Loucy (cell line): Measurements from ENCODE around the gene BANF1.

Source experiments
- H2AFZ ChIP-seq: fragments of 200-600 bp; sonication (generic); 2 replicates; pipeline ENCODE4 v1.6.0; 2016; ENCODE audit warnings: antibody characterized with exemption, mild to moderate bottlenecking, low read length, moderate library complexity
- H3F3A ChIP-seq: fragments of 200-600 bp; 2 replicates; pipeline ENCODE4 v1.6.0; 2016; ENCODE audit warnings: antibody characterized with exemption, low read depth, mild to moderate bottlenecking
- H3K27me3 ChIP-seq: fragments of 200-600 bp; sonication (generic); 2 replicates; pipeline ENCODE4 v1.6.1; 2014; ENCODE audit warnings: low read length, mild to moderate bottlenecking; ENCODE audit not compliant: insufficient read depth, poor library complexity, severe bottlenecking
- H3K36me3 ChIP-seq: fragments of 200-600 bp; sonication (generic); 2 replicates; pipeline ENCODE4 v1.6.1; 2016; ENCODE audit warnings: low read length; ENCODE audit not compliant: insufficient read depth
- H3K4me1 ChIP-seq: fragments of 200-600 bp; sonication (generic); 2 replicates; pipeline ENCODE4 v1.5.1; 2014; ENCODE audit warnings: low read length, mild to moderate bottlenecking; ENCODE audit not compliant: insufficient read depth, poor library complexity, severe bottlenecking
- H3K4me2 ChIP-seq: fragments of 200-600 bp; sonication (generic); 2 replicates; pipeline ENCODE4 v1.6.0; 2014; ENCODE audit warnings: antibody characterized with exemption, low read length, low read depth, mild to moderate bottlenecking; ENCODE audit not compliant: poor library complexity, severe bottlenecking
- H3K4me3 ChIP-seq: fragments of 200-600 bp; sonication (generic); 2 replicates; pipeline ENCODE4 v1.5.1; 2014; ENCODE audit warnings: low read length, mild to moderate bottlenecking, mixed read lengths; ENCODE audit not compliant: poor library complexity, severe bottlenecking
- H3K79me2 ChIP-seq: fragments of 200-600 bp; sonication (generic); 2 replicates; pipeline ENCODE4 v1.6.1; 2014; ENCODE audit warnings: low read length; ENCODE audit not compliant: insufficient read depth
- H3K9ac ChIP-seq: fragments of 200-600 bp; sonication (generic); 2 replicates; pipeline ENCODE4 v1.6.0; 2014; ENCODE audit warnings: mild to moderate bottlenecking, low read depth, low read length, moderate library complexity; ENCODE audit not compliant: poor library complexity, severe bottlenecking
- H3K9me2 ChIP-seq: fragments of 200-600 bp; sonication (generic); replicated peaks from 2 replicates; pipeline ENCODE4 v1.6.1; 2016; ENCODE audit warnings: low read depth, low read length, mixed read lengths
- H3K9me3 ChIP-seq: fragments of 200-600 bp; sonication (generic); 2 replicates; pipeline ENCODE4 v1.6.1; 2014; ENCODE audit warnings: mild to moderate bottlenecking, antibody characterized with exemption, low read length, low read depth; ENCODE audit not compliant: insufficient read depth
- H4K20me1 ChIP-seq: fragments of 200-600 bp; sonication (generic); 2 replicates; pipeline ENCODE4 v1.6.0; 2014; ENCODE audit warnings: antibody characterized with exemption, low read length, mild to moderate bottlenecking; ENCODE audit not compliant: insufficient read depth, poor library complexity, severe bottlenecking
- CTCF ChIP-seq: fragments of 200-600 bp; sonication (generic); conservative IDR thresholded peaks from 2 replicates; pipeline ENCODE4 v1.5.1; 2014; ENCODE audit warnings: mild to moderate bottlenecking, antibody characterized with exemption, low read length
- EZH2phosphoT487 ChIP-seq: fragments of 200-600 bp; IDR thresholded peaks from 2 replicates; pipeline ENCODE4 v1.6.1; 2018; ENCODE audit warnings: antibody characterized with exemption, mild to moderate bottlenecking, moderate library complexity, borderline replicate concordance

The BANF1 gene

GRCh38 chr11:65979261-65979759 is 23.0 kb upstream of the BANF1 start:
- no peak overlapping the region for H2AFZ ChIP-seq
- no peaks in the 10 kb centered on the region for H4K20me1 ChIP-seq
- H3K9me3 ChIP-seq, result no peaks in the 10 kb centered on the region
- no peaks in the 10 kb centered on the region for H3F3A ChIP-seq
- H3K27me3 ChIP-seq, result no peaks in the 10 kb centered on the region
- no peaks in the 10 kb centered on the region for H3K4me1 ChIP-seq
- H3K79me2 ChIP-seq, result no peaks in the 10 kb centered on the region
- H3K4me3 ChIP-seq, result no peak overlapping the region
- TF ChIP-seq CTCF (no peak), EZH2phosphoT487 (no peak)
- H3K4me2 ChIP-seq, result no peak overlapping the region
- H3K36me3 ChIP-seq, result peaks cover 41% of the 10 kb centered on the region; the same call in 1 of the 2 replicates
- H3K9ac ChIP-seq, result no peak overlapping the region
- no peaks in the 10 kb centered on the region for H3K9me2 ChIP-seq

GRCh38 chr11:65981101-65981740 is 21.1 kb upstream of the BANF1 start:
- no peaks in the 10 kb centered on the region for H3K9me3 ChIP-seq
- TF ChIP-seq CTCF (no peak), EZH2phosphoT487 (no peak)
- H3K36me3 ChIP-seq, result peaks cover 34% of the 10 kb centered on the region; the same call in 1 of the 2 replicates
- no peaks in the 10 kb centered on the region for H3K27me3 ChIP-seq
- H3K4me2 ChIP-seq, result no peak overlapping the region
- no peak overlapping the region for H2AFZ ChIP-seq
- H4K20me1 ChIP-seq, result no peaks in the 10 kb centered on the region
- no peak overlapping the region for H3K4me3 ChIP-seq
- H3K9ac ChIP-seq, result no peak overlapping the region
- H3F3A ChIP-seq, result no peaks in the 10 kb centered on the region
- H3K4me1 ChIP-seq, result no peaks in the 10 kb centered on the region
- H3K9me2 ChIP-seq, result no peaks in the 10 kb centered on the region
- H3K79me2 ChIP-seq, result no peaks in the 10 kb centered on the region

GRCh38 chr11:65981972-65982823 is 20.1 kb upstream of the BANF1 start:
- Histone ChIP-seq H3K4me1 (no peaks in the 10 kb centered on the region), H3K4me3 (no peak overlapping the region), H3K4me2 (no peak overlapping the region)

More at GRCh38 chr11:65981972-65982823, 20.1 kb upstream of the BANF1 start:
- H3K9me2 ChIP-seq, result no peaks in the 10 kb centered on the region
- H3F3A ChIP-seq, result no peaks in the 10 kb centered on the region
- peaks cover 25% of the 10 kb centered on the region; the same call in 1 of the 2 replicates for H3K36me3 ChIP-seq
- no peak for TF ChIP-seq CTCF
- TF ChIP-seq EZH2phosphoT487, result no peak
- no peaks in the 10 kb centered on the region for H3K9me3 ChIP-seq
- no peaks in the 10 kb centered on the region for H3K79me2 ChIP-seq
- no peak overlapping the region for H2AFZ ChIP-seq
- H3K9ac ChIP-seq, result no peak overlapping the region
- H4K20me1 ChIP-seq, result no peaks in the 10 kb centered on the region
- no peaks in the 10 kb centered on the region for H3K27me3 ChIP-seq
